ENCODE results near the gene ROBO1. TPM values are rescaled to one million over a fixed set of nuclear protein-coding genes. Genes with fewer than 3 reads are reported as not detected.

ROBO1 gene
- total RNA-seq, 1 experiment from 2014 or later, result 32.2 TPM

GRCh38 chr3:78872195-78872594 is 895.6 kb downstream of the ROBO1 start:
- TF ChIP-seq CTCF (IDR thresholded peaks at IDR 0.05; ENCODE audit: unreplicated experiment), result no peak
- intact Hi-C loops (cut with micrococcal nuclease), result no loop called here
- Mint-ChIP-seq H3K36me3 (ENCODE audit: insufficient read depth, unreplicated experiment) (no peaks in the 10 kb centered on the region), H3K9me3 (ENCODE audit: unreplicated experiment) (no peaks in the 10 kb centered on the region), H3K4me1 (ENCODE audit: insufficient read depth, unreplicated experiment) (peaks cover 18% of the 10 kb centered on the region), H3K27ac (ENCODE audit: low read depth, unreplicated experiment) (no peak overlapping the region), H3K27me3 (ENCODE audit: insufficient read depth, unreplicated experiment) (no peaks in the 10 kb centered on the region), H3K4me3 (ENCODE audit: unreplicated experiment) (no peak overlapping the region)
- no peak for DNase-seq (ENCODE audit: unreplicated experiment)
- CTCF ChIA-PET, result no interaction called here
- POLR2A ChIA-PET, result interaction anchor here (0.7 to 2.5 kb wide), 3 partner anchors 14 to 145 kb away, joined by 3 to 12 read pairs (median 3); no protein-coding TSS in a partner anchor
- no TSS peak for BruUV-seq (replicated peaks)

DNA sequence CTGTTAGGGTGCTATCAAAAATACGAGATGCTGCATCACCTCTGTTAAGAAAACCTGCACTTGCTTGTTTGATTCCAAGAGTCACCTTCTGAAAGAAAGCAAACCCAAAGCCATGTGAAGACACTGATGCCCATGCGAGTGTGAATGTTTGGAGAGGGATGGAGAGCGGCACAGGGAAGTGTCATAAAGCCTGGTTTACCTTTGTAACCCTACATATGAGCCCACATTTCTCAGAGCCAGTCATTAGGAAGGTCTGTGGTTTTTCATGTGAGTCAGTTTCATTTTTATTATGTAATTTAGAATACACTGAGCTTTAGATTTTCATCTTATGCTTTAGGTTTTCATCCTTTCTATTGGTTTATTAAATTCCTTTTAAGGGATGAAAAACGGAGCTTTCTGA is 896.8 kb downstream of the ROBO1 start:
- no TSS peak for BruUV-seq (replicated peaks)
- intact Hi-C loops (cut with micrococcal nuclease), result no loop called here
- TF ChIP-seq CTCF (IDR thresholded peaks at IDR 0.05; ENCODE audit: unreplicated experiment), result no peak
- CTCF ChIA-PET, result interaction anchor here (1.3 kb wide), 1 partner anchor 10 kb away, joined by 5 read pairs; no protein-coding TSS in a partner anchor
- H3K27ac Mint-ChIP-seq (ENCODE audit: low read depth, unreplicated experiment), result no peak overlapping the region
- no peak overlapping the region for H3K4me3 Mint-ChIP-seq (ENCODE audit: unreplicated experiment)
- no peaks in the 10 kb centered on the region for H3K27me3 Mint-ChIP-seq (ENCODE audit: insufficient read depth, unreplicated experiment)
- H3K4me1 Mint-ChIP-seq (ENCODE audit: insufficient read depth, unreplicated experiment), result peaks cover 18% of the 10 kb centered on the region
- no peak for DNase-seq (ENCODE audit: unreplicated experiment)
- POLR2A ChIA-PET, result interaction anchor here (0.7 to 2.5 kb wide), 2 partner anchors 15 to 71 kb away, joined by 3 to 12 read pairs; no protein-coding TSS in a partner anchor
- H3K9me3 Mint-ChIP-seq (ENCODE audit: unreplicated experiment), result no peaks in the 10 kb centered on the region
- H3K36me3 Mint-ChIP-seq (ENCODE audit: insufficient read depth, unreplicated experiment), result no peaks in the 10 kb centered on the region

GRCh38 chr3:78870484-78870883 is 897.3 kb downstream of the ROBO1 start:
- POLR2A ChIA-PET, result interaction anchor here (2.5 kb wide), 1 partner anchor 16 kb away, joined by 12 read pairs; no protein-coding TSS in a partner anchor
- Mint-ChIP-seq H3K4me3 (ENCODE audit: unreplicated experiment) (no peak overlapping the region), H3K9me3 (ENCODE audit: unreplicated experiment) (no peaks in the 10 kb centered on the region), H3K36me3 (ENCODE audit: insufficient read depth, unreplicated experiment) (no peaks in the 10 kb centered on the region), H3K4me1 (ENCODE audit: insufficient read depth, unreplicated experiment) (peaks cover 12% of the 10 kb centered on the region), H3K27ac (ENCODE audit: low read depth, unreplicated experiment) (no peak overlapping the region), H3K27me3 (ENCODE audit: insufficient read depth, unreplicated experiment) (no peaks in the 10 kb centered on the region)
- BruUV-seq (replicated peaks), result no TSS peak
- intact Hi-C loops (cut with micrococcal nuclease), result no loop called here
- TF ChIP-seq CTCF (IDR thresholded peaks at IDR 0.05; ENCODE audit: unreplicated experiment), result no peak
- peak; percentile 9 for DNase-seq (ENCODE audit: unreplicated experiment)
- CTCF ChIA-PET, result interaction anchor here (1.3 kb wide), 1 partner anchor 9 kb away, joined by 5 read pairs; no protein-coding TSS in a partner anchor

- POLR2A ChIA-PET, result interaction anchor here (1.3 kb wide), 1 partner anchor 110 kb away, joined by 3 read pairs; no protein-coding TSS in a partner anchor
- Mint-ChIP-seq H3K4me1 (ENCODE audit: insufficient read depth, unreplicated experiment) (peaks cover 6% of the 10 kb centered on the region), H3K9me3 (ENCODE audit: unreplicated experiment) (no peaks in the 10 kb centered on the region), H3K27me3 (ENCODE audit: insufficient read depth, unreplicated experiment) (no peaks in the 10 kb centered on the region), H3K36me3 (ENCODE audit: insufficient read depth, unreplicated experiment) (no peaks in the 10 kb centered on the region), H3K4me3 (ENCODE audit: unreplicated experiment) (no peak overlapping the region), H3K27ac (ENCODE audit: low read depth, unreplicated experiment) (no peak overlapping the region)
- TF ChIP-seq CTCF (IDR thresholded peaks at IDR 0.05; ENCODE audit: unreplicated experiment), result no peak
- BruUV-seq (replicated peaks), result no TSS peak
- CTCF ChIA-PET, result interaction anchor here (0.8 kb wide), 1 partner anchor 164 kb away, joined by 3 read pairs; no protein-coding TSS in a partner anchor
- intact Hi-C loops (cut with micrococcal nuclease), result no loop called here
- DNase-seq (ENCODE audit: unreplicated experiment), result no peak
These were observed 899.2 kb downstream of the ROBO1 start for GRCh38 chr3:78868570-78868969.

All from MCF 10A (cell line).